ENCODE measurements around the gene GIGYF2.
"Not testable (repeated sequence)": the region's sequence is repeated elsewhere in the genome, so short reads cannot be mapped to it uniquely, and the experiment has no call there.

Gene GIGYF2

GRCh38 chr2:232688201-232688600 lies 8.9 kb upstream of the GIGYF2 start:
- no peak for DNase-seq

DNA sequence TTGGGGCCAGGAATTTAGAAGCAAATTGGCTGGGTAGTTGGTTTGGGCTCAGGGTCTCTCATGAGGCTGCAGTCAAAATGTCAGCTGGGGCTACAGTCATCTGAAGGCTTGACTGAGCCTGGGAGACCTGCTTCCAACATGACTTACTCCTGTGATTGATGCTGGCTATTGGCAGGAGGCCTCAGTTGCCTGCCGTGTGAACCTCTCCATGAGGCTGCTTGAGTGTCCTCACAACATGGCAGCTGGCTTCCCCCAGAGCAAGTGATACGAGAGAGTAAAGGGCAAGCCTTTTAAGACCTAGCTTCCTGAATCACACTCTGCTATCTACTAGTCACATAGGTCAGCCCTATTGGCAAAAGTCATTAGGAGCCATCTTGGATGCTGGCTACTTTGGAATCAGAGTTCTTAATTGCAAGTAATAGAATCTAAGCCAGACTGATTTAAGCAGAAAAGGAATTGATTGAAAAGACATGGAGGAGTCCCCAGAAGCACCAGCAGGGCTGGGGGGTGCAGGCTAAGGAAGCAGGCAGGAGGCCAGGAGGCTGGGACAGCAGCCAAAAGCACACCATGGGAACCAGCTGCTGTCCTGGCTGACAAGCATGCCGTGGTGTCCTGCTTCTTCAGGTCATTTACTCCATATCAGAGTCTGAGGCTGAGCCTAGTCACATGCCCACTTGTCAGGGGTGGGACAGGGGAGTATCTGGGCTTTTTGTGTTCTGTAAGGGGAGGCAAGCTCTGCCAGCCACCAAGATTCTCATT lies 7.8 kb upstream of the GIGYF2 start:
- peak; percentile 36 for DNase-seq

- DNase-seq: not testable (repeated sequence)
Observed at GRCh38 chr2:232691117-232691516, 6.0 kb upstream of the GIGYF2 start.

GRCh38 chr2:232693344-232693743 lies 3.8 kb upstream of the GIGYF2 start:
- no peak for DNase-seq

DNA sequence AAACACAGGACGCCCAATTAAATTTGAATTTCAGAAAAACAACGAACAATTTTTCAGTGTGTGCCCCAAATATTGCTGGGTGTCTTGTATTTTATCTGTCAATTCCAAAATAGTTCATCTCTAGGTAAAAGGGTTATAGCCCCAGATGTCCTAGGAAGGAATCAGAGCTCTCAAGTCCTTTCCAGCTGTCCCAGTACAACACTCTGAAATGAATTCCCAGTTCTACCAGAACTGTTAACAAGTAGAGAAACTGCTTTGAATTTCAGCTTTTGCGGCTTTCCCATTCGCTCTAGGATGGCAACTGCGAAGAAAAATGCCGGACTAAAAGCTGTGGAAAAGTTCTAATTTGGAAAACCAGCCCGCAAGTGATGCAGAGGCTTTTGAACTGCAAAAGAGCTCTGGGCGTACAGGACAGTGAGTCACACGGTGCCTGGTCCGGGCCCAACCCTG lies 497 bp upstream of the GIGYF2 start:
- no peak for DNase-seq

GRCh38 chr2:232697807-232698110 lies 628 bp downstream of the GIGYF2 start:
- DNase-seq: peak; percentile 10

DNA sequence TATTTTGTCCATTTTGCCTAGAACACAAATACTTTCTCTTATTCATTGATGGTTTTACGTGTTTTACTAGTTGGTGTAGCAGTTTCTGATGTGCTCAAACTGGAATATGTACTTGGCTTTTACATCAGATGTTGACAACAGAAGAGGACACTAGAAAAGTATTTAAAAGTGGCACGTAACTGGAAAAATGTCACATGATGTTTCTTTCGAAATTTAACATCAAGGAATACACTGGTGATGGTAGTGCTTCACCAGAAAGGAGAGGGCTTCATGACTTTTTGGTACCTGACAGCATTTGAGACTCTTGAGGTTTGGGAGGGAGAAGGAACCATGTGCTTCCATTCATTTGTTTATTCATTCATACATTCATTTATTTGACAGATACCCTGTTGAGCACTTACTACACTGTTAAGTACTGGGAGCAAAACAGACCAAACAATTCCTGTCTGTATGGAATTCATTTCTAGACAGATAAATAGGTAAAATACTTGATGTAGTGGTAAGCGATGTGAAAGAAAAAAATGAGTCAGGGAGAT lies 1.5 kb downstream of the GIGYF2 start:
- no peak for DNase-seq

DNA sequence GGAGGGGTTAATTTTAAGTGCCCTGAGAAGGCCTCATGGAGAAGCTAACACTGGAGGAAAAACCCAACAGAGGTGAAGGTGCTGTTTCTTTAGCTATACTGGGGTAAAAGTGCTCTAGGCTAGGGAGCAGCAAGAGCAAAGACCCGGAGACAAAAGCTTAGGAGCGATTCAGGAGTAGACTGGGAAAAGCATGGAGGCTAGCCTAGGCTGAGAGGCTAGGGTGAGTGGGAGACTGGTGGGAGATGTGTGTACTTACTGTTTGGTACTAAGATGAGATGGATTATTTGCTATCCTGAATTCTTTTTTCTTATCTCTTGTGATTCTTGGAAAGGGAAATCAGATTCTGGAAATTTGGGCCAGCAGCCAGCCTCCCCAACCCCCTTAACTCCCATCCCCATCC lies 2.0 kb downstream of the GIGYF2 start:
- DNase-seq: no peak

GRCh38 chr2:232700154-232700553 lies 3.0 kb downstream of the GIGYF2 start:
- no peak for DNase-seq

DNA sequence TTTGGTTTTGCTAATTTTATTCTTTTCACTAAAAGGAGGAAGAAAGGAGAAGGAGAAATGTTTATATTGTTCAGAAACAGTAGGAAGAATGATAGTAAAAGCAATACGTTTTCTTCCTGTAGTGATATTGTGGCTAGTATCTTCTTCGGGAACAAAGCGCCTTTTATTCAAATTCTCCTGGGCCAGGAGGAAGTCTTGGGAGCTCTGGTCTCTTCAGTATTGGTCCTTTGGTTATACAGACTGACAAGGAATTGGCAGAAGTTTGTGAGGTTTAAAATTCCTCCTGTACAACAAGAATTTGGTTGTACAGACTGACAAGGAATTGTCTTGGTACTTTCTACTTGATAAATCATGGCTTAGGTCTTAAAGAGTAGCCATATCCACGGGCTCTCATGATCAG lies 9.9 kb downstream of the GIGYF2 start:
- DNase-seq: no peak

DNA sequence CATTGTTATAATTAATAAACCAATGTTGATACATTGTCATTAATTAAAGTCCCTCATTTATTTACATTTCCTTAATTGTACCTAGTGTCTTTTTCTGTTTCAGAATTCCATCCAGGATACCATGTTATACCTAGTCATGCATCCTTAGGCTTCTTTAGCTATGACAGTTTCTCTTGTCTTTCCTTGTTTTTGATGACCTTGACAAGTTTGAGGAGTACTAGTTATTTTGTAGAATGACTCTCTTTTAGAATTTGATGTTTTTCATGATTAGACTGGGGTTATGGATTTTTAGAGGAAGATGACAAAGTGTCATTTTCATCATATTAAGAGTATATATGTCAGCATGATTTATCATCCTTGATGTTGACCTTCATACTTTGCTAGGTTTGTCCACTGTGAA lies 16.4 kb downstream of the GIGYF2 start:
- no peak for DNase-seq

GRCh38 chr2:232714969-232715368 lies 17.8 kb downstream of the GIGYF2 start:
- DNase-seq: no peak

GRCh38 chr2:232720056-232720455 lies 22.9 kb downstream of the GIGYF2 start:
- not testable (repeated sequence) for DNase-seq

GRCh38 chr2:232721261-232721660 lies 24.1 kb downstream of the GIGYF2 start:
- DNase-seq: no peak

DNA sequence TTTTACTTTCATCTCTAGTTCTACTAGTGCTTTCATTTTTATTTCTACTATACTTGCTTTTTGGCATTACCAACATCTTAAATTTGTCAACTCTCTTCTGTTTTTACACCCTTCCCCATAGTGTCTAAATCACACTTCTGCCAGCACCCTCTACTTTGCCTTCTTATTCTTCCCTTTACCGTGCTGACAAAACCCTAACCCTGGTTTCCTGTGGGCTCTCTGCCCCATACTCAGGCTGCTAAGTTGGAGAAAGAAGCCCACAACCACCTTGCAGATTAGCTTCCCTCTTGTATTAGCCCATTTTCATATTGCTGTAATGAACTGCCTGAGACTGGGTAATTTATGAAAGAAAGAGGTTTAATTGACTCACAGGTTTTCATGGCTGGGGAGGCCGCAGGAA lies 24.8 kb downstream of the GIGYF2 start:
- no peak for DNase-seq

- DNase-seq: no peak
Observed at GRCh38 chr2:232723027-232723426, 25.9 kb downstream of the GIGYF2 start.

GRCh38 chr2:232728785-232729184 lies 31.7 kb downstream of the GIGYF2 start:
- DNase-seq: no peak

DNA sequence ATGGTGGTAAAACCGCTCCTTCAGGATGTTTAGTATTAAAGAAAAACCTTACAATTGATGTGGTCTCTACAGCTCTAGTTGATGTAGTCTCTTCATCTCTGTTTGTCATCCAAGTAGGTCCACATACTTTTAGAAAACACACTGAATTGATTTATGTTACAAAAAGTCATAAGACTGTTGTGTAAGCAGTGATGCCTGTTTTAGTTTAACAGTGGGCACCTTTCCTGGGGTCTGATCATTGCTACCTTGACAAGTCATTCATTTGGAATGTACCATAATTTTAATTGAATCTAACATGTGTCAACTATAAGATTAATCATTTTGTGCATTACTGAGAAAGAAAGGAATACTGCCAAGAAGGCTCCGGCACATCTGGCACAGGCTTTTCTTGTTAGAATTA lies 34.3 kb downstream of the GIGYF2 start:
- DNase-seq: no peak

GRCh38 chr2:232741294-232741693 lies 44.2 kb downstream of the GIGYF2 start:
- no peak for DNase-seq

- DNase-seq: no peak
Observed at GRCh38 chr2:232741972-232742371, 44.8 kb downstream of the GIGYF2 start.

DNA sequence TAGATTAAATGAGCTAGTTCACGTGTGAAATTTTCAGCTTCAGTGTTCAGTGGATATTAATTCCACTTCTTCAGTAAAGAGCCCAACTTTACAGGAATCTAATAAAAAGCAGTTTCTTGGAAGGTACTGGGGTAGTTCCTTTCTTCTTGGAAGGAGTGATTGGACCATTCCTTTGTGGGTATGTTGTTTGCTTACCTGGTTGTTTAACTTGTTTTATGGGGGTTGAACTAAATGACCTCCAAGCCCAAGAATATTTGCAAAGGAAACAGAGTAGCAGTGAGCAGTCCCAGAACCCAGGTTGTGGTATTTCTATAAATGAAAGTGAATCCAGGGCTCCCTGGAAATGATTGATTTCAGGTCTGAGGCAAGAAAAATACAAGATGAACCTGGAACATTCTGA lies 47.8 kb downstream of the GIGYF2 start:
- no peak for DNase-seq

DNA sequence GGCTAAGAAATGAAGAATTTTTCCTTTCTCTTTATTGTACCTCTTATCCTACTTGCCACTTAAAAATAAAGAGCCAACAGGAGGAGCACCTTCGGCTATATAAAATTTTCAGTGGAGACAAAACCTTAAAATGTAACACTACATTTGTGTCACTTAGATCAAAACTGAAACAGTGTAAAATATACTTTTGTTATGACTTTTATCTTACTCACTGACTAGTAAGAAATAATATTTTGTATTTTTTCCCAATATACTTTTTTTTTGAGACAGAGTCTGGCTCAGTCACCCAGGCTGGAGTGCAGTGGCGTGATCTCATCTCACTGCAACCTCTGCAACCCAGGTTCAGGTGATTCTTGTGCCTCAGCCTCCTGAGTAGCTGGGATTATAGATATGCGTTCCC lies 50.9 kb downstream of the GIGYF2 start:
- DNase-seq: no peak

DNA sequence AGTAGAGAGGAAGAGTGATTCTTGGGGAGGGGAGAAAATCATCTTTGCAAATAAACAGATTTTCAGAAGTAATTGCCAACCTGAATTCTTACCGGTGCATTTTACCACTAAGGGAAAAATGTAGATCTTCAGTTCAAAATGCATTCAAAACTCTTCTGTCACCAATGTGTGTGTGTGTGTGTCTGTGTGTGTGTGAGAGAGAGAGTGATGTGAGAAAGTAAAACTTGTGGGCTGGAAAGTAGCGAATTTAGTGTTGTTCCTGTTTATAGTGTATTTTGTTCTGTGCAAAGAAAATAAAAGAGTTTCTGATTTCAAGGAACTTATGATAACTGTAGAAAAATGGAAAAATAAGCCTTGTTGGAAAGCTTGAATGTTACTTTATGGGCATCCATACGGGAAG lies 52.2 kb downstream of the GIGYF2 start:
- DNase-seq: no peak

GRCh38 chr2:232750135-232750671 lies 53.1 kb downstream of the GIGYF2 start:
- DNase-seq: no peak

GRCh38 chr2:232757905-232758304 lies 60.8 kb downstream of the GIGYF2 start:
- no peak for DNase-seq
